ENCODE data around the gene TAB2.
"Not testable (repeated sequence)": the region's sequence is repeated elsewhere in the genome, so short reads cannot be mapped to it uniquely, and the experiment has no call there.

The TAB2 gene

DNA sequence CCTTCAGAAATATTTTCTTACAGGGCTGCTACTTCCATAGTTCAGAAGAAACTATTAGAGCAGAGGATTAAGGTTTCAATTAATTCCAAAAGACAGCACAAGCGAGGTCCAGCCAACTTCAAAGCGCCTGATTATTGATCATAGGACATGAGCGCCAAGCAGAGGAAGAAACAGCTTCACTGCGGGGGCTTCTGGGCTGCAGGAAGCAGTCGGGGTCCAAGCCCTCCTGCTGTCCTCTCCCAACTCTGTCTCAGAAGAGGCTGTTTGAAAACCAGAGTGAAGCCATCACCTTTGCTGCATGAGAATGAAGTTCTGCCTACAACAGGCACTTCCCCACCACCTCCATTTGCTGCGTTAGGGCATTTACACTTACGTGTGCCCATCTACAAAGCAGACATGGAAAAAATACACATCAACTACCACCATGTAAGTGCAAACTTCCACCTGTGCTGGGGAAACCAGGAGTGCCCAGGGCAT is 106.5 kb downstream of the TAB2 start:
- DNase-seq = no peak

DNA sequence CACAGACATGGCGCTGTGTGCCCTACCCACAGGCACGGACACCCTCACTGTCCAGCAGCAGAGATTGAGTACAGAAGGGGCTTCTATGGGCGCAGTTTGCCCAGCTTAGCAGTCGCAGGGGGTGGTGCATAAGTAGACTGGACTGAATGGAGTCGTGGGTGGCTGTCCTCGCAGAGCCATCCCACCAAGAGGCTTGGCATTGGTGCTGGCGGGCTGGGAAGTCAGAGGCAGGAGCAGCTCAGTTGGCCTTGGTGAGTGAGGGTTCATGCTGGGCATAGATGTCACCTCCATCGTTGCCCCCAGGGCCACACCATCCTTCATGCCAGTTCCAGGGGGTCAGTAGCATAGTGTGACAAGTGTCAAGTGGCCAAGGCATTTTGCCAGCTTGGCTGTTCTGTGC is 107.7 kb downstream of the TAB2 start:
- DNase-seq = no peak

DNA sequence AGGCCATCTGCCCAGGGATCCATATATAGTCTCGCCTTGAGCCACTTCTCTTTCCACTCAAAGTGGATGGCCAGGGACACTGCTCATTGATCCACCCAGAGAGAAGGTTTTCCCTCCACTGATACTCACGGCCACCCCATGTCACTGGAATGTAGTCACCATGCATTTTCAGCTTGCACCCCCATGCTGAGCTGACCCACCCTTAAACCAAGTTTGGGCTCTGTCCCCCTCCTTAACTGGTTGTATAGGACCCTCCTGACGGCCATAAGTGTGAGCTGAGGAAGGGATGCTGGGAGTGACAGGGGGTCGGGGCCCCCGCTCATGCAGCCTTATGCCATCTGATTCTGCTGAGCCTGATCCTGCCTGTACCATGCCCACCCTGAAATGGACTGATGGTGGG is 108.2 kb downstream of the TAB2 start:
- no peak for DNase-seq

DNA sequence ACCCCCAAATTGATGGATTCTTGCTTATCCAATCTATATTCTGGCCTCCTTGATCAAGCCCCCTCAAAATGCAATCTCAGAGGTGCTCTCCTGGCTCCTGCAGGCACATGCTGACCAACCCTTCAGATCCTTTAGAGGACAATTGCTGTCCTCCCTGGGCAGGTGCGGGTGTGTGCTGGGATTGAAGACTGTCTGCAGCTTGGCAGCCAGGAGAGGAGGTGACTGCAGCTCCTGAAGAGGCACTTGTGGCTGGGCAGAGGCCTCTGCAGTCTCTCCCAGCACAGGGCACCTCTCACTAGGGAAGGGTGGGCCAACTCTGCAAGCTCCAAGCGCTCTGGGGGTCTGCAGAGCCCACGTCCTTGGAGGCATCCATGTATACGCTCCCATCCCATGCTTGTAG is 111.1 kb downstream of the TAB2 start:
- no peak for DNase-seq

DNA sequence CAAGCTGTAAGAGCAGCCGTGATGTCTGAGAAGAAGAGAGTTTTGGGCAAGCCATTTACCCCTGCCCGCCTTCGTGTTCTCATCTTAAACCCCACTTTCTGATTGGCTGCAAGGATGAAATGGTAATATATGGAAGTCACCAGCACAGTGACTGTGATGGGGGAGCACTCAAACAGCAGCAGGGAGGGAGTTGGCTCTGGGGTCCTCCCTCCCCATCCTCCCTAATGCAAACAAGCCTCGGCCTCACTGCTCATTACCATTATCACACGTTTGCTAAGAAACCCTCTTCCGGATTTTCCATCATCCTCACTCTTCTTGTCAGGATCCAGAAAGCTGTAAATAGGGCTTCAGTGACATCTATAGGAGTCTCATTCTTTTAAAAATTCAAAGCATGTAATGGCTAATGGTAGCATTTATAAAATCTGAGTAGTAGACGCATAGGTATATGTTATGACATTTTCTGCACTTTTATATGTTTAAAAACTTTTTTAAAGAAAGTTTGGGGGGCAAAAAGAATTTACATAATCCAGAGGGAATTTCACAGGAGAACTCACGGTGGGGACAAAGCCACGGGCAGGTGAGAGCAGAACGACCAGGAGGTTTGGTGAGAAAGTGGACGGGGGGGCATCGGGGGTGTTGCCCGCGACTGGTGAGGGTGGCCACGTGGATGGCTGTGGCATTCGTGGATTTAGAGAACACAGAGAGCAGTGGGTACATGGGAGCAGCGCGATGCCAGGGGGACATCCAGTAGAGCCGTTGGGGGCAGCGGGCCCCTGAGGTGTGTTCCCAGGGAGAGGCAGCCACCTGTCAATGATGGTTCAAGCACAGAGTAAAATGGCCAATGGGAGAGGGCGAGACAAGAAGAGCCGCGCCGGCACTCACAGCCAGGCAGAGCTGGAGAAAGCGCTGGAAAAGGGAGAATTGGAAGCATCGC is 112.2 kb downstream of the TAB2 start:
- DNase-seq = no peak

DNA sequence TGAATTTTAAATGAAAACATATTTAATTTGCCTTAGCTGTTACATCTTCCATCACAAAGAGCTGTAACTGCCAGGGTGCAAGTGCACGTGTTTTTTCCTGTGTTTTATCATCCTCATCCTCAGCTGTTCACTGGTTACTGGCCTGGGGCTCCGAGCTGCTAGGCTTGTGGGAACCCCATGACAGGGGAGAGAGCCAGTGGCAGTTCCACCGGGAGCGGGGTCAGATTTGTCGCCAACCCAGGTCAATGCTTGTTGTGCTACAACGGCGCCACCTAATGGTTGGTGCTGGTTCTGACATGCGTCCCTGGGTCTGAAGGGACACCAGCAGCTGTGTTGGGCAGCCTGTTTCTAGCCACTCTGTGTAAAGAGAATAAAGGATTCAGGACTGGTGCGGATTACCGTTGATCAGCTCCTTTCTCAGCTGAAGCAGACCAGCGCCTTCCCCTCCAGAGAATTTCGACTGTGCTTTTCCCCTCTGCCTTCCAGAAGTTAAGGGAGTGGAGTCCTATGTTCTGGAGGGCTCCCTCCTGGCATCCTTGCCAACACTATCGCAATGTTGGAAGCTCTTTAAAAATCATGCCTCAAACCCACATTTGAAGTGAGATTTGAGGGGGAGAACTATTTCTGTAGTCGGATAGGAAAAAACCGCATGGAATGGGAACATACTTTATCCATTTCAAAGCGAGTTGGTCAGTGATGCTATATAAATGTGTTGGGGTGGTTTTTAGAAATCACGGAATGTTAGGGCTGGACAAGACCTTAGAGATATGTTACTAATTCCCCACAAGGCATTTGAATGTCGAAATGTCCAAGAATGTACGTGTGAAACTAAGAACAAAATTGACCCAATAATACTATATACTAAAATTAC is 114.6 kb downstream of the TAB2 start:
- DNase-seq = peak; percentile 80

DNA sequence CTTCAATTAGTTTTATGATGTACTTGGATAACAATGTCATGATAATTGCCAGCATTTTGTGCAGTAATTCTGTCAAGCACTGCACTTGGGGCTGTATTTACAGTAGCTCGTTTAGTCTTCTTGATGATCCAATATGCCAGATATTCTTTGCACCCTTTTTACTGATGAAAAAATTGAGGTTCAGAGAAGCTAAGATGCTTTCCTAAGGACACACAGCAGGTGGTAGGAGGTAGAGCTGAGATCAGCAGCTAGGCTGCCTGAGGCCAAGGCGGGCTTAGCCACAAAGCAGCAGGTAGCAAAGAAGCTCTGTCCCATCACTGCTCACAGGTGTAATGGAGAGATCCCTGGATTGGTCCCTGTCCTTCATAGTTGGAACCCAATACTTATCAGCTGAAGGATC is 115.9 kb downstream of the TAB2 start:
- no peak for DNase-seq

DNA sequence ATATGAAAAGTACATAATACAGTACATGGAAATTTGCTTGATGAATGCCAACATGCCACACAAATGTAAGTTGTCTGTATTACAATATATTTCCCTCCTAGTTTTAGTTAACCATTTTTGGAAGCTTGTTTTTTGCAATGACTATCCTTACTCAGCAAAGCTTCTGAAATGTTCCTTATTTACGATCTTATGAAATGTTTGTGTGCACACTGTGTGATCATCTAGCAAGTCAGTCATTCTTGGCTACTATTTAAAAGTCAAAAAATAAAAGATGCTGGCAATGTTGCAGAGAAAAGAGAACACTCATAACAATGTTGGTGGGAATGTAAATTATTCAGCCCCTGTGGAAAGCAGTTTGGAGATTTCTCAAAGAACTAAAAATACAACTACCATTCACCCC is 116.4 kb downstream of the TAB2 start:
- DNase-seq = no peak

DNA sequence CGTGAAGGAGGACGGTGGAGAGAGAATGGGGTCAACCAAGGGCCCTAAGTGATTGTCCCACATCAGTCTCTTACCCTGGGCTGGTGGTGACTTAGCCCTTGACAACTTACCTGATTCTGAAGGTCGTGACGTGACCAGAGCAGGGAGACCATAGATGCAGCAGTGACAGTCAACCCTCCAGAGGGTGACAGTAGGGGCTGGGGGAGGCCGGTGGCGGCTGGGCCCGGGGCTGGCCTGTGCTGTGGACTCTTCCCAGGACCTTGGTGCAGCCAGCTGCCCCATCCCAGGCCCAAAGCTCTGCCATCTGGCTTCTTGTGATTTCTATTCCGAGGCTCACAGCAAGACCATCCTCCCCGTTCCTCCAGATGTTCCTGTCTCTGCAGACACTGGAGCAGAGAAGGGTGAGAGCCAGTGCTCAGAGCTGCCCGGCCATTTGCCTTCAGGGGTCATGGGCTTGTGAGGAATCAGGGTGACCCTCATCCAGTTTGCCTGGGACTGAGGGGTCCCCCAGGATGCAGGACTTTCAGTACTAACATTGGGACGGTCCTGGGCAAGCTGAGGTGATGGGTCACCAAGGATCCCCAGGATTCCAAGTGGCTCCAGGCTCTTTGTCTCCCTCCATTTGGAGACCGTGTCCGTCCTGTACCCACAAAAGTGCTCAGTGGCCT is 118.5 kb downstream of the TAB2 start:
- DNase-seq = no peak

DNA sequence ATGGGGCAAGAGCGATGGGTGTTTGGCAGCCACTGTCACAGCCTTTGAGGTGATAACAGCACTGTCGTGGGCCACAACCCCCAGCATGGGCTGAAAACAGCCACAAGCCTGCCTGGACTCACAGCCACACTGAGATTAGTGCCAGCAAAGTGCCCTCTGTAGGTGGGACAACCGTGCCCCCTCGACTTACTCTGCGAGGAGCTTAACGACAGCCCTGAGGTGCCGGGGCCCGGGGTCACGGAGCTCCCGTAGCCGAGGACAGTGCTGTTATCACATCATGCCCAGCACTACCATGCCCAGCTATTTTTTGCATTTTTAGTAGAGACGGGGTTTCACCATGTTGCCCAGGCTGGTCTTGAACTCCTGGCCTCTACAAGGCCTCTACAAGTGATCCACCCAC is 119.1 kb downstream of the TAB2 start:
- no peak for DNase-seq

DNA sequence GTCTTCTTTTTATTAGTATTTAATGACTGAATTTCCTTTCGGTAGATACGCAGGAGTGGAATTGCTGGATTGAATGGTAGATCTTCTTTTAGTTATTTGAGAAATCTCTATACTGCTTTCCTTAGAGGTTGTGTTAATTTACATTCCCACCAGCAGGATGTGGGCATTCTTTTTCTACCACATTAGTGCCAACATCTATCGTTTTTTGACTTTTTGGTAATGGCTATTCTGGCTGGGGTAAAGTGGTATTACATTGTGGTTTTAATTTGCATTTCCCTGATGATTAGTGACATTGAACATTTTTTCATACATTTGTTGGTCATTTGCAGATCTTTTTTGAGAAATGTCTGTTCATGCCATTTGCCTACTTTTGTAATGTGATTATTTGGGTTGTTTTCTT is 119.7 kb downstream of the TAB2 start:
- DNase-seq = no peak

DNA sequence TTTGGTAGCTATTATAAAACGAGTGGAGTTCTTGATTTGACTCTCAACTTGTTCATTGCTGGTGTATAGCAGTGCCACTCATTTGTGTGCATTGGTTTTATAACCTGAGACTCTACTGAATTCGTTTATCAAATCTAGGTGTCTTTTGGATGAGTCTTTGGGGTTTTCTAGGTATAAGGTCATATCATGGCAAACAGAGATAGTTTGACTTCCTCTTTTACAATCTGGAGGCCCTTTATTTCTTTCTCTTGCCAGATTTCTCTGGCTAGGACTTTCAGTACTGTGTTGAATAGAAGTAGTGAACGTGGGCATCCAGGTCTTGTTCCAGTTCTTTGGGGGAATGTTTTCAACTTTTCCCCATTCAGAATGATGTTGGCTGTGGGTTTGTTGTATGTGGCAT is 121.3 kb downstream of the TAB2 start:
- no peak for DNase-seq

DNA sequence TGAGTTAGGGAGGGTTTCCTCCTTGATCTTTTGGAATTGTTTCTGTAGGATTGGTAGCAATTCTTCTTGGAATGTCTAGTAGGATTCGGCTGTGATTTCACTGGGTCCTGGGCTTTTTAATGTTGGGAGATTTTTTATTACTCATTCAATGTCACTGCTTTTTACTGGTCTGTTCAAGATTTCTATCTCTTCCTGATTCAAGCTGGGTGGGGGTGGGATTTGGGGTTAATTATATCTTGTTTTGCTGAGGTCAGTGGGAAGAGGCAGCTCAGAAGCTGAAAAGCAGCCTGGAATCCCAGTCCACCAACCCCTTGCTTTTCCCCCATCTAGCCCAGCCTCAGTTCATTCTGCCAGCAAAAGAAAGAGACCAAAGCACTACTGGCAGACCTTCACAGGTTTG is 122.1 kb downstream of the TAB2 start:
- DNase-seq = no peak

DNA sequence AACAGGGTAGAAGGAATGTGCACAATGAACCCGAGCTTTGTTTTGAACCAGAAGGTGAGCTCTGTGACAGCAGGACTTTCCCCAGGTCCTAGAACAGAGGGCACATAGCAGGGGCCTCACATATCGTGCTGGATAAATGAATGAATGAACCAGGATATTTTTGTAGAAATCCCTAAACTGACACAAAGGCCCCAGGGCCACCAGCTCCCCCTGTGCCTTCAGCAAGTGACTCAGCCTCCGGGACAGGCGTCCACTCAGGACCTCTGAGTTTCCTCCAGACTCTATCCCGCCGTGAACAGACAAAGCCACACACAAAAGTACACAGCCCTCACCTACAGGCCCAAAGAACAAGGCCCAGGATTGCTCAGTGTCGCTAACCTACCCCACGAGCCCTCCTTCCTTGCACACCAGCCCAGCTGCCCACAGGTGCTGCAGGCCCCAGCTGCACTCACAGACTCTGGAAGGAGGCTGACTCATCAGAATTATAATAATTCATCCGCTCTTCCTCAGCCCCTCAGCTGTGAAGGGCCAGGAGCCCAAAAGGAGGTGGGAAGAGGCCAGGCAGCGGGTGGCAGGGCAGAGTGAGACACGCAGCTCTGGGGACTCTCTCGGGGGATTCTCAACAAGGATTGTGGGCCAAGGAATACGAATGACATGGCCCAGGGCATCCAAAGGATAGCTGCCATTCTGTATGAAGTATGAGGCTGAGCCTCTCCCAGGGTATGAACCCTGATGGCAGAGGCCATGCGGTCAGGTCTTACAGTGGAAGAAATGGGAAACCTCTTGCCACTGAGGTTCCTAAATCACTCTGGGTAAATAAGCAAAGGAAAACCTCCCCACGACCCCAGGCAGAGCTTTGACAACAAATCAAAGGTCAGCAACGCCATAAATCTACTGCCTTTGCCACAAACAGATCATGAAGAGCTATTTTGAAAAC is 123.5 kb downstream of the TAB2 start:
- DNase-seq = no peak

DNA sequence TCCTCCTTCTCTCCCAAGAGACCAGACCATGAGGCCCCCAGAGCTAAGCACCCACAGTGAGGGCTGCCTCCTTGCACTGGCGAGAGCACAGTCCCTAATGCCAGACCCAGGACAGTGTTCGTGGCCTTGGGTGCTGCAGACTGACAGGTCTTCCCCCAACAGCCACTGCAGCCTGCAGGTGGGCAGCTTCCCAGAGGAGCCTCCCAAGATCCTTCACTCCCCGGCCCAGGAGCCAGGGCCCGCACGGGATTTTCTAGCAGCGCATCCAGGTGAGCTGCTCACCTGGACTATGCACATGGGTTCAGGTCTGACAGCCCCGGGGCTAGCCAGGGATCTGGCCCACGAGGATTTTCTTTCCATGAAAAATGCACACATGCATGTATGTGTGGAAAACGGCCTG is 124.2 kb downstream of the TAB2 start:
- no peak for DNase-seq

DNA sequence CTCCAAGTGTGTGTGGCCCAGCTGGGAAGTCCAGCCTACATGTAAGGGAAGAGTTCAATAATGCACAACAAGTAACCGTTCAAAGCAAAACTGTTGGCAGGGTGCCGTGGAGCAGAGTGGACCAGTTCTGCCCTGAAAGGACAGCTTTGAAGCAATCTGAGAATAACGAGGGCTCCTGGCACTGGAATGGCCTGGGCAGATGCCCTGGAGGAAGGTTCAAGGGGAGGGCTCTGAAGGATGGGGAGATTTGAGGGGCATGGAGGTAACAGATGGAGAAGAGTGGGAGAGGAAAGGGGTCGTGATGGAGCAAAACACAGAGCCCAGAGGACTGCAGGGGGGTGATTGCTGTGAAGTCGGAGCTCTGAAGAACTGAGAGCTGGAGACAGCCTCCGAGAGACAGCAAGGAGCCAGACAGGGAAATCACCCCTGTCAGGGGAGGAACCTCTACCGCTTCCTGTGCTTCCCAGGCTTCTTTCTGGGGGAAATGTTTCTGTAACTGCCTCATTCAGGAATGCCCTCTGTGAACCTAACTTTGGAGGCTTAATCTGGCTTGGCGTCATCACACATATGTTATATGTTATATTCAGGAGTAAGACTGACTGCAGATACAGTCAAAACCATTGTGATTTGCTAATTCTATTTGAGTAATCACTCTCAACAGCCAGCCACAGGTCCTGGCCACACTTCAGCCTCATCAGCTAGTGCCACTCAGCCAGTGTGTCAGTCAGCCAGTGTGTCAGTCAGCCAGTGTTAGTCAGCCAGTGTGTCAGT is 126.1 kb downstream of the TAB2 start:
- DNase-seq = no peak

DNA sequence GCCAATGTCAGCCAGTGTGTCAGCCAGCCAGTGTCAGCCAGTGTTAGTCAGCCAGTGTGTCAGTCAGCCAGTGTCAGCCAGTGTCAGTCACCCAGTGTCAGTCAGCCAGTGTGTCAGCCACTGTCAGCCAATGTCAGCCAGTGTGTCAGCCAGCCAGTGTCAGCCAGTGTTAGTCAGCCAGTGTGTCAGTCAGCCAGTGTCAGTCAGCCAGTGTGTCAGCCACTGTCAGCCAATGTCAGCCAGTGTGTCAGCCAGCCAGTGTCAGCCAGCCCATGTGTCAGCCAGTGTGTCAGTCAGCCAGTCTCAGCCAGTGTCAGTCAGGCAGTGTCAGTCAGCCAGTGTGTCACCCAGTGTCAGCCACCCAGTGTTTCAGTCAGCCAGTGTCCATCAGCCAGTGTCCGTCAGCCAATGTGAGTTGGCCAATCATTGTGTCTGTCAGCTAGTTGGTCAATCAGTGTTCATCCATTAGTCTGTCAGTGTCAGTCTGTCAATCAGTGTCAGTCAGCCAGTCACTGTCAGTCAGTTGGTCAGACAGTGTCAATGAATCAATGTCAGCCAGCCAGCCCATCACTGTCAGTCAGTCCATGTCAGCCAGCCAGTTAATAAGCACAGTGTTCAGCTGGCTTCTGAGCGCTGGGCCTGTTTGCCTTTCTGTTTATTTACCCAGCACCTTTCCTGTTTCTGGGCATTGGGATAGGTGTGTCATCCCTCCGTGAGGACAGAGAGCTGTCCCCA is 127.0 kb downstream of the TAB2 start:
- DNase-seq = not testable (repeated sequence)

DNA sequence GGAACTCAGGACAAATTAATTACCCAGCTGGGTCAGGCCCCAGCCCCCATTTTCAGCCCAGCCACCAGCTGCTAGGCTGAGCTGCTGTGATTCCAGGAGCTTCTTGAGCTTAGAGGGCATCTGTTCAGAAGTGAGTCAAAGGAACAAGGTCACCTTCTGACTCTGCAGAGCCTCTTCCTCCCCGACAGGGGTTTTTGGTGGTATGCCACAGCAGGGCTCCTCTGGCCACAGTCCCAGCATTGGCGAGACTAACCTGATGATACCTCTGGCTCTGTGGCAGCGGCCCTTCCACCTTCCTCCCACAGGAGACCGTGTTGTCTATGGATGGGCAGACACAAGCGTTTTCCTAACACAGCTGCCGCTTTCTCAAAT is 127.6 kb downstream of the TAB2 start:
- DNase-seq = no peak

DNA sequence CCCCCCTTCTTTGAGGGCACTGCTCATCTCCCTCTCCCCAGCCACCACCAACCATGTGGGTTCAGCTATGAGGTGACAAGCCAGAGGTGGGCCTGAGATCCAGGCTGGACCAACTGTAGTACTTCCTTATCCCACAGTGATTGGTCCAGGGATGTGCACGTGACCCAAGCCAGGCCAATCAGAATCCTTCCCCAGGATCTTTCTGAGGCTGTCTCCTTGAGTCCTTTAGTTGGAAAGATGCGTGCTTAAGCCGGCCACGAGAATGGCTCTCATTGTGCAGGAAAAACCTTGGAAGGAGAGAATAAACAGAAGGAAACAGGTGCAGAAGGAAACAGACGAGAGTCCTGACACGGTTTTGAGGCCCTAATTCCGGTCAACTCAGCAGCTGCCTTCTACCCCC is 128.1 kb downstream of the TAB2 start:
- DNase-seq = no peak

DNA sequence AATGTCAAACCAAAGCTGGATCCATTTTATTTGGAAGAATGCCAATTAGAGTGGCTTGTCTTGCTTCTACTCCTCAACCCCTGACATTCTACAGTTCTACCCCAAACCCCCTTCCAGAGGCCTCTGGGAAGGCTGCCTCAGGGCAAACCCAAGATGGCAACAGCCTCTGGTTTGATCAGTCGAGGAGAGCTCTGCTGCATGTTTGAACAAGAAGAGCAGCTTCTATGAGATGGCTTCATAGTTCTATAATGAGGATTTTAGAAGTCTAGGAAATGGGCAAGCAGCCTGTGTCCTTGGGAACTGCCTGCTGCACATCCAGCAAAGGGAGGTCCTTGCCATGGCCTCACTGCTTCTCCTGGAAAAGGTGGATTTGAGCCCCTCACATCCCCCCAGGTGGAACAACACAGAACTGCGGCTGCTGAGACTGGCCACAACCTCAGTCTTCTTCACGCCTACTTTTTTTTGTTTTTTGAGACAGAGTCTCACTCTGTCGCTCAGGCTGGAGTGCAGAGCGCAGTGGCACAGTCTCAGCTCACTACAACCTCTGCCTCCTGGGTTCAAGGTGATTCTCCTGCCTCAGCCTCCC is 129.4 kb downstream of the TAB2 start:
- DNase-seq = no peak
